HG02884 (cell line): ENCODE data around the gene MUC4.

Source experiments
- ATAC-seq: cut with Tn5 transposase; IDR thresholded peaks from one replicate; pipeline ENCODE4 v1.9.1; 2021; ENCODE audit warnings: mild to moderate bottlenecking, moderate library complexity; ENCODE audit not compliant: unreplicated experiment

Gene MUC4

DNA sequence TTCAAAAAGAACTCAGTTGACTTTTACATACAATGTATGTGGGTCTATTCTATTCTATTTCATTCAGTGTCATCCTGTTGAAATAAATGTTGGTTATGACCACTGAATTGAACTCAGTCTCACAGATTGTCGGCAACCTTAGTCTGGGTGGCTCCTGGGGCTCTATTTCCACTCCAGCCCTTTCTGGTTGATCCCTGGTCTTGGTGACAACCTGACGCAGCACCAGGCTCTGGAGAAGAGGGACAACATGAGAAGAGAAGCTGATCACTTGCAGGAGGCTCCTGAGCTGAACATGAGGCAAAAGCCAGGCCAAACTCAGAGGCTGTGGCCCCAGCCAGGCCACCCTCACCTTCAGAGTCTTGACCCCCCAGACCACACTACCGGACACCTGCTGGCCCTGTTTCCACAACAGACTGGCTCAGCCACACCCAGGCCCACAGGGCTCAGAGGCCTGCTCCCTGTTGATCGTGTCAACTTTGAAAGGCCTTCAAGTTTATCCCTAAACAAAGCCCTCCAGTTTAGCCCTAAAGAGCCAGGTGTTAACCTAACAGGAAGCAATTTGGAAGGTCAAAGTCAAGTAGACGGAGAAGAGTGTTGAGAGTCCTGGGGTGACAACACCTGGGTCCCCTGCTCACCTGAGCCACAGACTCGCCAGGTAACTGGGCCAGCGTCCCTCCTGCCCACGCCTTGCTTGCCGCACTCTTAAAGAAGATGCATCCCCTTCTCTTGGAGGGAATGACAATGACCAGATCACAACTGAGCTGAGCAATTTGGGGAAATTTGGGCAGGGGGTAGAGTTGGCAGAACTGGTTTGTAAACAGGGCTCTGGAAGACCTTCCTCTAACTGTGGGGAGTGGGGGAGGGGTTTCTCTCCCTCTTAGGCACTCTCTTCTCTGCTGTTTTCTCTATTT lies 106.4 kb downstream of the MUC4 start:
- no peak for ATAC-seq

DNA sequence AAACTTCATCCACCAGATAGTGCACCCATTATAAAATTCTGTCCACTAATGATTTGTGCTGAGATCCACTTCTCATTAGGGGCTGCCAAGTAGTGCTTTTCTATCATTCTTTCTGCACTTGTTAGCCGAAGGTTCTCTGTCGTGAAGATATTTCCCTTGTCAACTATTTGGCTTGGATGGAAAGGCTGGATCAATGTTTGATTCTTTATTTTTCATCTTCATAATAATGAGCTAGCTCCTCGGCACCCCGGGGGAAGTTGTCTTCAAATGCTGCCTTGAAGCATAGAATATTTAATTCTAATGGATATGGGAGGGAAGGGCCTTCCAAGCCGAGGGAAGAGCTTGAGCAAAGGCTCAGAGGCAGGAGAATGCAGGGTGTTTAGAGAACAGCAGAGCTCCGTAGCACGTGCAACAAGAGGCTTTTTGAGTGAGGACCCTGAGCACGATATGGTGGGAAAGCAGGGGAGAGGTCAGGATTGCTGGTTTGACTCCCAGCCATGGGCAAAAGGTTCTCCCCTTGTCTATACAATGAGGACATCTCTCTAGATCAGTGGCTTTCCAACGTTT lies 107.2 kb downstream of the MUC4 start:
- no peak for ATAC-seq

- no peak for ATAC-seq
These were observed 108.0 kb downstream of the MUC4 start for GRCh38 chr3:195703776-195704175.

- ATAC-seq, result no peak
These were observed 110.5 kb downstream of the MUC4 start for GRCh38 chr3:195701042-195701915.

DNA sequence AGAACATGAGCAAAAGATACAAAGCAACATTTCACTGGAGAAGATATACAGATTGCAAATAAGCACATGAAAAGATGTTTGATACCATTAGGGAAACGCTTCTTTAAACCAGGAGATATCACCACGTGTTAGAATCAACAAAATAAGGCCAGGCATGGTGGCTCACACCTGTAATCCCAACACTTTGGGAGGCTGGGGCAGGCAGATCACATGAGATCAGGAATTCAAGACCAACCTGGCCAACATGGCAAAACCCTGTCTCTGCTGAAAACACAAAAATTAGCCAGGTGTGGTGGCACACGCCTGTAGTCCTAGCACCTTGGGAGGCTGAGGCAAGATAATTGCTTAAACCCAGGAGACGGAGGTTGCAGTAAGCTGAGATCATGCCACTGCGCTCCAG lies 111.4 kb downstream of the MUC4 start:
- no peak for ATAC-seq

DNA sequence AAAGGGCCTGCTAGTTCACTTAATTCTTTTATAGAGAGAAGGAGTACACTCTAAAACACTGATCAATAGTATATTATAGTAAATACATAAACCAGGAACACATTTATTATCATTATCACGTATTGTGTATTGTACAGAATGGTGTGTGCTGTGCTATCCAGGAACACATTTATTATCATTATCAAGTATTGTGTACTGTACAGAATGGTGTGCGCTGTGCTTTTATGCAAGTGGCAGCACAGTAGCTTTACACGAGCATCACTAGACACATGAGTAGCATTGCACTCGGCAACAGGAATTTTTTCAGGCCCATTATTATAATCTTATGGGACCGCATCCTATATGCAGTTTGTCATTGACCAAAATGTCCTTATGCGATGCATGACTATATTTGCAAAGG lies 111.9 kb downstream of the MUC4 start:
- ATAC-seq, result no peak

- ATAC-seq, result no peak
These were observed 112.3 kb downstream of the MUC4 start for GRCh38 chr3:195699388-195699771.

DNA sequence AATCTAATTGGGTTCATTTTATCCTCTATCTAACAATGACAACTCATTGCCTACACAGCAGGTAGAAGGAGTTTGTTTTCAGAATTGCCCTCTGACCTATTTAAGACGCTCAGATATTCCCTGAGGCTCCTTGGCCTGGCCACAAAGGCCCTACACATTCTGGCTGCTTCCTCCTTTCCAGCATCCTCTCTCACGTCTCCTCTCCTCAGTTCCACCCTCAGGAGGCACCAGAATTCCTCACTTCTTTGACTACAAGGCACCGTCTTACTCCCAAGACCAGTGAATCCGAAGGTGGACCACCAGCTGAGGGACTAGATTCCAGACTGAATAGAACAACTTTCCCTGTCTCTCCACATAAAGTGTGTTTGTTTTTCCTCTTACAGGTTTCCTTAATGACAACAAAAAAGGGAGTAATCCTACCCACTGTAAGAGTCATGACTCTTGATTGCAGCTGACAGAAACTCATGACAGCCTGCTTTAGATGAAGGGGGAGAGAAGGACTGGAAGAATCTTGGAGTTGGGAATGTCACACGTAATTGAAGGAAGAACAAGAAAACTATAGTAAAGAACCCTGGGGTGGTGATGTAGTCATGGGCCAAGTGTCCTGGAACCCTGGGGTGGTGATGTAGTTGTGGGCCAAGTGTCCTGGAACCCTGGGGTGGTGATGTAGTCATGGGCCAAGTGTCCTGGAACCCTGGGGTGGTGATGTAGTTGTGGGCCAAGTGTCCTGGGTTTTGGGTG lies 112.9 kb downstream of the MUC4 start:
- no peak for ATAC-seq

- ATAC-seq, result no peak
These were observed 113.4 kb downstream of the MUC4 start for GRCh38 chr3:195698325-195698646.

- no peak for ATAC-seq
These were observed 114.0 kb downstream of the MUC4 start for GRCh38 chr3:195697582-195698324.
